ENCODE results near the gene JAG2. TPM values are rescaled to one million over a fixed set of nuclear protein-coding genes. Genes with fewer than 3 reads are reported as not detected.

JAG2 gene
- total and polyA plus RNA-seq, 2 of the 4 experiments (the other 2 are of a cell fraction), result 0.18 to 0.58 TPM

- Histone ChIP-seq H3K4ac (ENCODE audit: low read depth, low read length) (no peak overlapping the region), H3K36me3 (ENCODE audit: control insufficient read depth, insufficient read depth, low read length) (peaks cover 14% of the 10 kb centered on the region), H3K18ac (ENCODE audit: low read depth, low read length) (no peak overlapping the region), H2BK15ac (ENCODE audit: low read depth, low read length) (no peak overlapping the region), H4K5ac (ENCODE audit: low read depth, low read length) (no peak overlapping the region), H3K9ac (ENCODE audit: low read depth, low read length) (no peak overlapping the region), H3K23ac (ENCODE audit: low read depth, low read length) (no peak overlapping the region), H2AK9ac (replicated peaks; ENCODE audit: low read depth, low read length, poor library complexity) (no peak overlapping the region), H2AK5ac (ENCODE audit: low read depth, low read length) (no peak overlapping the region), H3K56ac (ENCODE audit: extremely low read depth, insufficient read depth, low read length) (no peak overlapping the region), H2BK20ac (ENCODE audit: low read depth, low read length) (no peak overlapping the region), H4K20me1 (ENCODE audit: insufficient read depth, low read length) (peaks cover 9% of the 10 kb centered on the region), H3K27ac (ENCODE audit: insufficient read depth, low read length) (no peak overlapping the region), H2BK5ac (ENCODE audit: low read depth, low read length, poor library complexity, severe bottlenecking) (no peak overlapping the region), H3K4me2 (ENCODE audit: low read depth, low read length) (no peak overlapping the region), H4K8ac (ENCODE audit: low read depth in 2 of 2, low read length in 2 of 2) (no peak overlapping the region), H3K4me1 (ENCODE audit: control insufficient read depth, insufficient read depth, low read length) (no peaks in the 10 kb centered on the region; the same call in 1 of the 2 replicates), H3K79me1 (ENCODE audit: low read depth in 1 of 2, low read length in 2 of 2) (no peaks in the 10 kb centered on the region), H3K27me3 (ENCODE audit: control insufficient read depth, insufficient read depth, low read length) (no peaks in the 10 kb centered on the region), H3K14ac (replicated peaks; ENCODE audit: low read depth, low read length) (no peak overlapping the region), H2BK120ac (ENCODE audit: low read depth, low read length) (no peak overlapping the region), H3K4me3 (ENCODE audit: insufficient read depth, low read depth, low read length) (no peak overlapping the region), H2AFZ (replicated peaks; ENCODE audit: low read length, poor library complexity) (no peak overlapping the region), H4K91ac (ENCODE audit: insufficient read depth, low read depth, low read length) (no peak overlapping the region), H3K9me1 (ENCODE audit: insufficient read depth, low read length) (no peaks in the 10 kb centered on the region), H3K9me3 (ENCODE audit: control insufficient read depth, insufficient read depth, low read length) (no peaks in the 10 kb centered on the region)
- ChIA-PET POLR2A (ENCODE audit: unreplicated experiment) (no interaction called here), CTCF (no interaction called here)
- no peak for TF ChIP-seq NFE2L2 (IDR thresholded peaks at IDR 0.05; ENCODE audit: low read depth, low read length)
- TF ChIP-seq RFX5 (IDR thresholded peaks at IDR 0.05; ENCODE audit: low read depth, low read length), result no peak
- TF ChIP-seq CEBPB (IDR thresholded peaks at IDR 0.05; ENCODE audit: low read depth, low read length), result no peak
- TF ChIP-seq MAZ (IDR thresholded peaks at IDR 0.05; ENCODE audit: borderline replicate concordance, low read depth, low read length), result no peak
- no peak for TF ChIP-seq ELK1 (IDR thresholded peaks at IDR 0.05; ENCODE audit: borderline replicate concordance, low read depth, low read length)
- no peak for TF ChIP-seq POLR2A (IDR thresholded peaks at IDR 0.05; ENCODE audit: low read depth, low read length)
- no peak for TF ChIP-seq MXI1 (IDR thresholded peaks at IDR 0.05; ENCODE audit: borderline replicate concordance, low read depth, low read length)
- no CpG with 5 or more reads among the region's 12 CpGs for WGBS, 2 experiments (ENCODE audit: extremely low coverage in 2 of 2, insufficient read length in 1 of 2)
- dilution Hi-C loops (cut with HindIII; ENCODE audit: low sequenced_read_pairs, unreplicated experiment) (no loop called here), intact Hi-C loops (cut with micrococcal nuclease) (no loop called here), in situ Hi-C loops (cut with MboI; ENCODE audit: low sequenced_read_pairs) (no loop called here)
- ATAC-seq (ENCODE audit: low read depth) (no peak), DNase-seq (no peak)
- no TSS peak for BruUV-seq (replicated peaks)
These were observed 40.1 kb upstream of the JAG2 start for GRCh38 chr14:105208738-105209075.

All from IMR-90 (cell line).